Stimulated activated effector memory CD8-positive, alpha-beta T cell treated with anti-CD3 and anti-CD28 coated beads, Interleukin-12 subunit alpha, Interleukin-12 subunit beta, amount 100 ng/mL, for 72 hours (primary cell): ENCODE results near the gene CDH8.

Source experiments
- ATAC-seq: fragments of 150-1000 bp; cut with Tn5 transposase; 2 replicates; pipeline ENCODE4 v1.10.0; 2021
- DNase-seq, 2 donors: peaks; one replicate each; pipeline ENCODE4 v3.0.0; 2021 to 2022; ENCODE audit warnings: low spot score in 2 of 2
- H3K27ac Mint-ChIP-seq: one replicate; pipeline ENCODE4 v1.8.0; 2022; ENCODE audit warnings: mild to moderate bottlenecking, mixed read lengths
- H3K36me3 Mint-ChIP-seq: one replicate; pipeline ENCODE4 v1.8.0; 2022; ENCODE audit warnings: mild to moderate bottlenecking, mixed read lengths
- H3K4me1 Mint-ChIP-seq: one replicate; pipeline ENCODE4 v1.8.0; 2022; ENCODE audit warnings: mixed read lengths
- H3K4me3 Mint-ChIP-seq: one replicate; pipeline ENCODE4 v1.8.0; 2022; ENCODE audit warnings: mild to moderate bottlenecking, mixed read lengths
- H3K9me3 Mint-ChIP-seq: one replicate; pipeline ENCODE4 v1.8.0; 2022; ENCODE audit warnings: mixed read lengths

Gene CDH8

GRCh38 chr16:61644736-61645135 is 391.5 kb downstream of the CDH8 start:
- ATAC-seq (no peak), DNase-seq (no peak)
- Mint-ChIP-seq H3K4me1 (no peaks in the 10 kb centered on the region), H3K36me3 (no peaks in the 10 kb centered on the region), H3K9me3 (peaks cover 28% of the 10 kb centered on the region), H3K4me3 (no peak overlapping the region), H3K27ac (no peak overlapping the region)

GRCh38 chr16:61617219-61617783 is 418.9 kb downstream of the CDH8 start:
- Mint-ChIP-seq H3K27ac (no peak overlapping the region), H3K9me3 (peaks cover 21% of the 10 kb centered on the region), H3K4me1 (no peaks in the 10 kb centered on the region), H3K4me3 (no peak overlapping the region), H3K36me3 (no peaks in the 10 kb centered on the region)
- ATAC-seq (no peak), DNase-seq (no peak)

GRCh38 chr16:61616088-61616487 is 420.1 kb downstream of the CDH8 start:
- Mint-ChIP-seq H3K27ac (no peak overlapping the region), H3K36me3 (no peaks in the 10 kb centered on the region), H3K4me1 (no peaks in the 10 kb centered on the region), H3K9me3 (peaks cover 24% of the 10 kb centered on the region), H3K4me3 (no peak overlapping the region)
- ATAC-seq (no peak), DNase-seq (no peak)

GRCh38 chr16:61611847-61612491 is 424.3 kb downstream of the CDH8 start:
- Mint-ChIP-seq H3K9me3 (peaks cover 12% of the 10 kb centered on the region), H3K4me1 (no peaks in the 10 kb centered on the region), H3K4me3 (no peak overlapping the region), H3K27ac (no peak overlapping the region), H3K36me3 (no peaks in the 10 kb centered on the region)
- ATAC-seq = no peak
- no peak for DNase-seq

- Mint-ChIP-seq H3K36me3 (no peaks in the 10 kb centered on the region), H3K9me3 (peaks cover 17% of the 10 kb centered on the region), H3K4me1 (no peaks in the 10 kb centered on the region), H3K4me3 (no peak overlapping the region), H3K27ac (no peak overlapping the region)
- no peak for DNase-seq
- no peak for ATAC-seq
Observed at GRCh38 chr16:61606581-61606980, 429.7 kb downstream of the CDH8 start.
